Endodermal cell (in vitro differentiated cells): Measurements from ENCODE around the gene TMC4. TPM values are rescaled to one million over a fixed set of nuclear protein-coding genes. Genes with fewer than 3 reads are reported as not detected.

Source experiments
- DNase-seq: peaks from one replicate; pipeline ENCODE4 v3.0.0-alpha.2; 2017
- H3K27ac ChIP-seq: 2 replicates; pipeline ENCODE4 v1.5.1; 2013; ENCODE audit warnings: mild to moderate bottlenecking, low read depth, low read length, moderate library complexity
- H3K27me3 ChIP-seq: 2 replicates; pipeline ENCODE4 v1.6.1; 2013; ENCODE audit warnings: mild to moderate bottlenecking, low read length, moderate library complexity; ENCODE audit not compliant: insufficient read depth, control insufficient read depth, poor library complexity, severe bottlenecking
- H3K36me3 ChIP-seq: 2 replicates; pipeline ENCODE4 v1.7.0; 2013; ENCODE audit warnings: mild to moderate bottlenecking, low read length, moderate library complexity; ENCODE audit not compliant: control insufficient read depth, insufficient read depth
- H3K4me1 ChIP-seq: one replicate; pipeline ENCODE4 v1.7.0; 2013; ENCODE audit warnings: low read length; ENCODE audit not compliant: control insufficient read depth, insufficient read depth
- H3K4me3 ChIP-seq: 2 replicates; pipeline ENCODE4 v1.5.1; 2013; ENCODE audit warnings: mild to moderate bottlenecking, low read length, moderate library complexity
- H3K9ac ChIP-seq: 2 replicates; pipeline ENCODE4 v1.6.1; 2013; ENCODE audit warnings: mild to moderate bottlenecking, low read length, moderate library complexity; ENCODE audit not compliant: poor library complexity, severe bottlenecking; ENCODE audit errors: extremely low read depth
- H3K9me3 ChIP-seq: 2 replicates; pipeline ENCODE4 v1.6.1; 2013; ENCODE audit warnings: mild to moderate bottlenecking, low read length, moderate library complexity; ENCODE audit not compliant: control insufficient read depth
- H3K27ac Mint-ChIP-seq: 2 replicates; pipeline ENCODE4 v1.8.0; 2020; ENCODE audit warnings: mixed read lengths
- H3K27me3 Mint-ChIP-seq: 2 replicates; pipeline ENCODE4 v1.8.0; 2021; ENCODE audit warnings: mild to moderate bottlenecking, mixed read lengths; ENCODE audit not compliant: insufficient read depth
- H3K36me3 Mint-ChIP-seq: 2 replicates; pipeline ENCODE4 v1.8.0; 2020; ENCODE audit warnings: low read depth, mixed read lengths
- H3K4me1 Mint-ChIP-seq: 2 replicates; pipeline ENCODE4 v1.8.0; 2020; ENCODE audit warnings: mixed read lengths
- H3K4me3 Mint-ChIP-seq: 2 replicates; pipeline ENCODE4 v1.8.0; 2020; ENCODE audit warnings: mild to moderate bottlenecking, moderate library complexity, mixed read lengths
- H3K9me3 Mint-ChIP-seq: 2 replicates; pipeline ENCODE4 v1.8.0; 2020; ENCODE audit warnings: mild to moderate bottlenecking, mixed read lengths
- WGBS, 2 experiments: methylation state at CpG; one replicate each; pipeline versions ENCODE4 v1.1.5 to v1.1.7; 2013; ENCODE audit warnings: missing lambda C conversion rate in 2 of 2, mixed read lengths in 1 of 2; ENCODE audit not compliant: insufficient coverage in 1 of 2, insufficient read length in 1 of 2; 5-methylcytosine and 5-hydroxymethylcytosine counted together
- total RNA-seq, 2 donors: library from RNA; stranded (reverse); fragmentation: NEBNext Ultra II Directional in 1 of 2; extraction: Animal tissue kit (Norgen Biotek cat#: 25700) in 1 of 2; gene quantifications; 2 replicates in 1 of 2; 3 replicates in 1 of 2; pipeline ENCODE4 v1.2.1, GENCODE V29; 2021
- TF ChIP-seq, protein P1 (sequence below): fragments of 200-600 bp; sonication (generic); conservative IDR thresholded peaks from 2 replicates; pipeline ENCODE4 v1.5.0; 2021; ENCODE audit warnings: antibody characterized with exemption, mild to moderate bottlenecking

The TMC4 gene
- total RNA-seq, 2 donors from 2014 or later: 32.7 to 46.6 TPM

DNA sequence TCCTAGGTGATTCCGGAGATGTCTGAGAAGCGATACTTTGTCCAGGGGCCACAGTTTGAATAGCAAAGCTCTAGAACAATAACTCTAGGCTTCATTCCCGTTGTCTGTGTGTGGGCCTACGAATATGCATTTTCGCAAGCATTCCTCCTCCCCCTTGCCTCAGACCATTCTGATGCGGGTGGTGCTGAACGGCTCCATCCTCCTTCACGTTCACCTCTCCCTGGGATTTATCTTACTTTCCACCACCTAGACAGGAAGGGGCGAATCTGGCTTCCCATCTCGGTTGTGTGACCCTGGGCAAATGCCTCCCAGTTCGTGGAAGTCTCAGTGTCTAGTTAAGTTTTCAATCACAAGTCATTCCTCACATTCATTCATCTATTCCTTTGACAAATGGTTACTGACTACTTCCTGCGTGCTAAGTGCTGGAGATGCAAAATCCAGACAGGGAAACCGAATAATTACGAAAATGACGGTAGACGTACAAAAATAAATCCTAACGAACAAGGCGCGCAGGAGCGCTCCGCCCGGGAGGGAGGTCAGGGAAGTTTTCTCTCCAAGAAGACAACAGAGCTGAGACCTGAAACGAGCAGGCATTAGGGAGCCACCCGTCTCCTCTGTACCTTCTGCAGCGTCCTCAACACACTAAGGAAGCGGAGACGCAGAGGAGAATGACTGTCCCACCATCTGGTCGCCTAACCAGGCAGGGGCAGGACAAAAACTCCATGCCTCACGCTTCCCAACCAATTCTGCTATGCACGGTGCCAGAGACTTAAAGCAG lies 36.7 kb downstream of the TMC4 start:
- Histone ChIP-seq H3K4me3 (peak overlapping the region; percentile 89), H3K9me3 (peaks cover 5% of the 10 kb centered on the region), H3K9ac (peak overlapping the region; percentile 48), H3K27me3 (no peaks in the 10 kb centered on the region), H3K27ac (peak overlapping the region; percentile 5), H3K36me3 (peaks cover 30% of the 10 kb centered on the region), H3K4me1 (peaks cover 11% of the 10 kb centered on the region)
- Mint-ChIP-seq H3K4me3 (peak overlapping the region; percentile 86), H3K27me3 (no peaks in the 10 kb centered on the region), H3K9me3 (peaks cover 8% of the 10 kb centered on the region), H3K27ac (peak overlapping the region; percentile 94), H3K36me3 (peaks cover 26% of the 10 kb centered on the region), H3K4me1 (peaks cover 29% of the 10 kb centered on the region)
- DNase-seq: peak; percentile 56
- TF ChIP-seq, protein P1, sequence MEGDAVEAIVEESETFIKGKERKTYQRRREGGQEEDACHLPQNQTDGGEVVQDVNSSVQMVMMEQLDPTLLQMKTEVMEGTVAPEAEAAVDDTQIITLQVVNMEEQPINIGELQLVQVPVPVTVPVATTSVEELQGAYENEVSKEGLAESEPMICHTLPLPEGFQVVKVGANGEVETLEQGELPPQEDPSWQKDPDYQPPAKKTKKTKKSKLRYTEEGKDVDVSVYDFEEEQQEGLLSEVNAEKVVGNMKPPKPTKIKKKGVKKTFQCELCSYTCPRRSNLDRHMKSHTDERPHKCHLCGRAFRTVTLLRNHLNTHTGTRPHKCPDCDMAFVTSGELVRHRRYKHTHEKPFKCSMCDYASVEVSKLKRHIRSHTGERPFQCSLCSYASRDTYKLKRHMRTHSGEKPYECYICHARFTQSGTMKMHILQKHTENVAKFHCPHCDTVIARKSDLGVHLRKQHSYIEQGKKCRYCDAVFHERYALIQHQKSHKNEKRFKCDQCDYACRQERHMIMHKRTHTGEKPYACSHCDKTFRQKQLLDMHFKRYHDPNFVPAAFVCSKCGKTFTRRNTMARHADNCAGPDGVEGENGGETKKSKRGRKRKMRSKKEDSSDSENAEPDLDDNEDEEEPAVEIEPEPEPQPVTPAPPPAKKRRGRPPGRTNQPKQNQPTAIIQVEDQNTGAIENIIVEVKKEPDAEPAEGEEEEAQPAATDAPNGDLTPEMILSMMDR: no peak
- WGBS, 2 experiments: 3 to 4% methylated on average over 22 to 30 of the region's 30 CpGs

DNA sequence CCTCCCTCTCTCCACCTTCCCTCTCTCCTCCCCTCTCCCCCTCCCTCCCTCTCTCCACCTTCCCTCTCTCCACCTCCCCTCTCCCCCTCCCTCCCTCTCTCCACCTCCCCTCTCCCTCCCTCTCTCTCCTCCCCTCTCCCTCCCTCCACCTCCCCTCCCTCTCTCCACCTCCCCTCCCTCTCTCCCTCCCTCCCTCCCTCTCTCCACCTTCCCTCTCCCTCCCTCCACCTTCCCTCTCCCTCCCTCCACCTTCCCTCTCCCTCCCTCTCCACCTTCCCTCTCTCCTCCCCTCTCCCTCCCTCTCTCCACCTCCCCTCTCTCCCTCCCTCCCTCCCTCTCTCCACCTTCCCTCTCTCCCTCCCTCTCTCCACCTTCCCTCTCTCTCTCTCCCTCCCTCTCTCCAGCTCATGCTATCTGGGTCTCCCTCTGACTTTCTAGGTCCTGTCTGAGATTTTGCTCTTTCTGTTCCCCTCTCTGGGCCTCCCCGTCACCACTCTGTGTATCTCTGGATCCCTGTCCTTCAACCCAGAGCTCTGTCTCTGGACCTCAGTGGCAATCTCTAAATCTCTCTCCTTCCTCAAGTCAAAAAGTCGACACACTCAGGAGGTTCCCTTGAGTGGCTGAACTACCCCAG lies 38.9 kb downstream of the TMC4 start:
- Histone ChIP-seq H3K9me3 (peaks cover 5% of the 10 kb centered on the region), H3K4me1 (peaks cover under 1% of the 10 kb centered on the region), H3K27ac (no peak overlapping the region), H3K9ac (no peak overlapping the region), H3K27me3 (no peaks in the 10 kb centered on the region), H3K36me3 (peaks cover 18% of the 10 kb centered on the region), H3K4me3 (no peak overlapping the region)
- H3K4me3 Mint-ChIP-seq: no peak overlapping the region
- H3K27me3 Mint-ChIP-seq: no peaks in the 10 kb centered on the region
- TF ChIP-seq, protein P1: no peak
- H3K9me3 Mint-ChIP-seq: peaks cover 8% of the 10 kb centered on the region
- peaks cover 11% of the 10 kb centered on the region for H3K4me1 Mint-ChIP-seq
- H3K27ac Mint-ChIP-seq: no peak overlapping the region
- WGBS, 2 experiments: 64 to 66% methylated on average over 2 of the region's 2 CpGs
- H3K36me3 Mint-ChIP-seq: peaks cover 27% of the 10 kb centered on the region
- DNase-seq: no peak

DNA sequence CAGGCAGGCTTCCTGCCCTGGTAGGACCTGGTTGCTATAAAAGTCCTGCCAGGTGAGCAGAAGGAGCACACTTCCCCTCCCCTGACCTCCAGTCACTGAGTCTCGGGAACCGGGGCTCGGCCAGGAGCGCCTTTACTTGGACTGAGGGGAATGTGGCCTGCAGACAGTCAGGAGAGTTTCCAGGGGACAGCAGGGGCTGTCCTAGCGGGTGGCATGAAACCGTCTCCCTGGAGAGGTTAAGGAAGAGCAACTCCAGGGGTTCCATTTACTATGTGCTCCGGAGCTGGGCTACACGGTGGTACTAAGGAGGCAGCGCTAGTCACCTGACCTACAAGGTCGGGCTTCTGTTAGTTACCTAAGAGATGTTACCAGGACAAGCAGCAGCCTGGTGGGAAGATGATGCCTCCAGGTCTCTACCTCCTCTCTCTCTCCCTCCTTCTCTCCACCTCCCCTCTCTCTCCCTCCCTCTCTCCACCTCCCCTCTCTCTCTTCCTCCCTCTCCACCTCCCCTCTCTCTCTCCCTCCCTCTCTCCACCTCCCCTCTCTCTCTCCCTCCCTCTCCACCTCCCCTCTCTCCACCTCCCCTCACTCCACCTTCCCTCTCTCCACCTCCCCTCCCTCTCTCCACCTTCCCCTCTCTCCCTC lies 39.5 kb downstream of the TMC4 start:
- H3K4me3 ChIP-seq: no peak overlapping the region
- no peaks in the 10 kb centered on the region for H3K27me3 ChIP-seq
- peaks cover 23% of the 10 kb centered on the region for H3K36me3 ChIP-seq
- no peak overlapping the region for H3K27ac ChIP-seq
- TF ChIP-seq, protein P1: no peak
- peaks cover 7% of the 10 kb centered on the region for H3K4me1 Mint-ChIP-seq
- H3K9me3 ChIP-seq: peaks cover 5% of the 10 kb centered on the region
- H3K9ac ChIP-seq: no peak overlapping the region
- H3K36me3 Mint-ChIP-seq: peaks cover 28% of the 10 kb centered on the region
- no peak overlapping the region for H3K27ac Mint-ChIP-seq
- H3K4me1 ChIP-seq: no peaks in the 10 kb centered on the region
- no peaks in the 10 kb centered on the region for H3K27me3 Mint-ChIP-seq
- peak; percentile 90 for DNase-seq
- H3K9me3 Mint-ChIP-seq: peaks cover 8% of the 10 kb centered on the region
- H3K4me3 Mint-ChIP-seq: no peak overlapping the region
- WGBS, 2 experiments: 90 to 95% methylated on average over 9 to 10 of the region's 10 CpGs
